Gastroesophageal sphincter (tissue), 3 donors: Measurements from ENCODE around the gene PCDHGA11.

Source experiments
- EP300 ChIP-seq: sonication (generic); formaldehyde crosslinking; IDR thresholded peaks from one replicate; pipeline ENCODE4 v1.6.1; 2017; ENCODE audit warnings: antibody characterized with exemption, mild to moderate bottlenecking
- POLR2A ChIP-seq, 2 donors: fragments of 450-650 bp; IDR thresholded peaks; one replicate each; pipeline ENCODE4 v1.6.1; 2017; ENCODE audit warnings: antibody characterized with exemption in 2 of 2, mild to moderate bottlenecking in 2 of 2, moderate library complexity in 1 of 2
- TF ChIP-seq, protein P1 (sequence below), 4 experiments: fragments of 200-600 bp in 2 of 4; fragments of 450-650 bp in 2 of 4; sonication (generic) in 1 of 4; IDR thresholded peaks; one replicate each; pipeline ENCODE4 v1.5.1; 2017 to 2019; ENCODE audit warnings: antibody characterized with exemption in 4 of 4, mild to moderate bottlenecking in 2 of 4, moderate library complexity in 2 of 4

DNA sequence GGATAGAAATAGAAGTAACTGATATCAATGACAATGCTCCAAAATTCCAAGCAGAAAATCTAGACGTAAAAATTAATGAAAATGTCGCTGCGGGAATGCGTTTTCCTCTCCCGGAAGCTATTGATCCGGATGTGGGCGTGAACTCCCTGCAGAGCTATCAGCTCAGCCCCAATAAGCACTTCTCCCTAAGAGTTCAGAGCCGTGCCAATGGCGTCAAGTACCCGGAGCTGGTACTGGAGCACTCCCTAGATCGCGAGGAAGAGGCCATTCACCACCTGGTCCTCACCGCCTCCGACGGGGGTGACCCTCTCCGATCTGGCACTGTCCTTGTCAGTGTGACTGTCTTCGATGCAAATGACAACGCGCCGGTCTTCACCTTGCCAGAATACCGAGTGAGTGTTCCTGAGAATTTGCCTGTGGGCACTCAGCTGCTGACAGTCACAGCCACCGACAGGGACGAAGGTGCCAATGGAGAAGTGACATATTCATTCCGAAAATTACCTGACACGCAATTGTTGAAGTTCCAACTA, 7.2 kb upstream of the PCDHGA11 start:
- TF ChIP-seq, protein P1, sequence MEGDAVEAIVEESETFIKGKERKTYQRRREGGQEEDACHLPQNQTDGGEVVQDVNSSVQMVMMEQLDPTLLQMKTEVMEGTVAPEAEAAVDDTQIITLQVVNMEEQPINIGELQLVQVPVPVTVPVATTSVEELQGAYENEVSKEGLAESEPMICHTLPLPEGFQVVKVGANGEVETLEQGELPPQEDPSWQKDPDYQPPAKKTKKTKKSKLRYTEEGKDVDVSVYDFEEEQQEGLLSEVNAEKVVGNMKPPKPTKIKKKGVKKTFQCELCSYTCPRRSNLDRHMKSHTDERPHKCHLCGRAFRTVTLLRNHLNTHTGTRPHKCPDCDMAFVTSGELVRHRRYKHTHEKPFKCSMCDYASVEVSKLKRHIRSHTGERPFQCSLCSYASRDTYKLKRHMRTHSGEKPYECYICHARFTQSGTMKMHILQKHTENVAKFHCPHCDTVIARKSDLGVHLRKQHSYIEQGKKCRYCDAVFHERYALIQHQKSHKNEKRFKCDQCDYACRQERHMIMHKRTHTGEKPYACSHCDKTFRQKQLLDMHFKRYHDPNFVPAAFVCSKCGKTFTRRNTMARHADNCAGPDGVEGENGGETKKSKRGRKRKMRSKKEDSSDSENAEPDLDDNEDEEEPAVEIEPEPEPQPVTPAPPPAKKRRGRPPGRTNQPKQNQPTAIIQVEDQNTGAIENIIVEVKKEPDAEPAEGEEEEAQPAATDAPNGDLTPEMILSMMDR (IDR thresholded peaks at IDR 0.05) = no peak
- TF ChIP-seq POLR2A (IDR thresholded peaks at IDR 0.05) (no peak), EP300 (no peak)
